Activated CD8-positive, alpha-beta T cell treated with anti-CD3 and anti-CD28 coated beads, Interleukin-2, amount 10 ng/mL, durations not matched to agents 7 days and 5 days (primary cell): Measurements from ENCODE around the gene KCNQ4. TPM values are rescaled to one million over a fixed set of nuclear protein-coding genes. Genes with fewer than 3 reads are reported as not detected.

Experiments used
- ATAC-seq: fragments of 150-1000 bp; cut with Tn5 transposase; one replicate; pipeline ENCODE4 v1.10.0; 2021; ENCODE audit warnings: moderate library complexity
- CTCF ChIA-PET: fragments of 350-600 bp; sonication (Branson Sonifier 250); formaldehyde crosslinking; loops from one replicate; lab custom pipeline; 2021; ENCODE audit warnings: antibody characterized with exemption; lab: Charles Lee
- POLR2A ChIA-PET: fragments of 350-600 bp; sonication (Branson Sonifier 250); formaldehyde crosslinking; loops from one replicate; lab custom pipeline; 2021; ENCODE audit warnings: antibody characterized with exemption; lab: Charles Lee
- DNase-seq: peaks from one replicate; pipeline ENCODE4 v3.0.0-alpha.2; 2020
- H3K27ac Mint-ChIP-seq: one replicate; pipeline ENCODE4 v1.8.0; 2021; ENCODE audit warnings: mild to moderate bottlenecking, mixed read lengths
- H3K27me3 Mint-ChIP-seq: one replicate; pipeline ENCODE4 v1.8.0; 2021; ENCODE audit warnings: low read depth, mixed read lengths
- H3K36me3 Mint-ChIP-seq: one replicate; pipeline ENCODE4 v1.8.0; 2021; ENCODE audit warnings: low read depth, mixed read lengths
- H3K4me1 Mint-ChIP-seq: one replicate; pipeline ENCODE4 v1.8.0; 2021; ENCODE audit warnings: low read depth, mixed read lengths
- H3K4me3 Mint-ChIP-seq: one replicate; pipeline ENCODE4 v1.8.0; 2021; ENCODE audit warnings: mild to moderate bottlenecking, mixed read lengths
- H3K9me3 Mint-ChIP-seq: one replicate; pipeline ENCODE4 v1.8.0; 2022; ENCODE audit warnings: mixed read lengths; ENCODE audit not compliant: insufficient read depth
- total RNA-seq, 2 experiments: library from RNA; stranded (reverse); gene quantifications; one replicate each; pipeline ENCODE4 v1.2.3, GENCODE V29; 2021

KCNQ4 gene
- total RNA-seq, 2 experiments from 2014 or later: 0.73 to 0.87 TPM

GRCh38 chr1:40876436-40876761, 92.8 kb downstream of the KCNQ4 start:
- Mint-ChIP-seq H3K27me3 (no peaks in the 10 kb centered on the region), H3K4me1 (peaks cover 45% of the 10 kb centered on the region), H3K27ac (peak overlapping the region; percentile 80), H3K9me3 (peaks cover 8% of the 10 kb centered on the region), H3K36me3 (peaks cover 15% of the 10 kb centered on the region), H3K4me3 (no peak overlapping the region)
- ChIA-PET CTCF (interaction anchor here (0.6 to 3.0 kb wide), 7 partner anchors 14 to 104 kb away, joined by 3 to 40 read pairs (median 8); partner anchors contain the start of gene CITED4), POLR2A (interaction anchor here (0.9 kb wide), 1 partner anchor 14 kb away, joined by 4 read pairs; the partner anchor contains the start of gene CITED4)
- ATAC-seq: no peak
- DNase-seq: no peak

GRCh38 chr1:40876891-40877290, 93.3 kb downstream of the KCNQ4 start:
- DNase-seq (no peak), ATAC-seq (no peak)
- CTCF ChIA-PET: interaction anchor here (0.6 to 3.0 kb wide), 9 partner anchors 13 to 538 kb away, joined by 3 to 40 read pairs (median 5); partner anchors contain the start of gene CITED4
- no peak overlapping the region for H3K4me3 Mint-ChIP-seq
- H3K27me3 Mint-ChIP-seq: no peaks in the 10 kb centered on the region
- peaks cover 8% of the 10 kb centered on the region for H3K9me3 Mint-ChIP-seq
- H3K4me1 Mint-ChIP-seq: peaks cover 45% of the 10 kb centered on the region
- POLR2A ChIA-PET: interaction anchor here (0.9 to 1.0 kb wide), 2 partner anchors 10 to 14 kb away, joined by 3 to 4 read pairs; partner anchors contain the start of gene CITED4
- peak overlapping the region; percentile 43 for H3K27ac Mint-ChIP-seq
- H3K36me3 Mint-ChIP-seq: peaks cover 15% of the 10 kb centered on the region

- DNase-seq (no peak), ATAC-seq (no peak)
- no peak overlapping the region for H3K4me3 Mint-ChIP-seq
- ChIA-PET POLR2A (interaction anchor here (1.0 kb wide), 1 partner anchor 9 kb away, joined by 3 read pairs; no protein-coding TSS in a partner anchor), CTCF (interaction anchor here (1.1 to 2.3 kb wide), 4 partner anchors 14 to 539 kb away, joined by 3 to 9 read pairs (median 4); no protein-coding TSS in a partner anchor)
- peaks cover 8% of the 10 kb centered on the region for H3K9me3 Mint-ChIP-seq
- peaks cover 42% of the 10 kb centered on the region for H3K4me1 Mint-ChIP-seq
- H3K36me3 Mint-ChIP-seq: peaks cover 15% of the 10 kb centered on the region
- H3K27me3 Mint-ChIP-seq: peaks cover 6% of the 10 kb centered on the region
- peak overlapping the region; percentile 43 for H3K27ac Mint-ChIP-seq
Measured at GRCh38 chr1:40877698-40878097, 94.1 kb downstream of the KCNQ4 start.

- peaks cover 12% of the 10 kb centered on the region for H3K27me3 Mint-ChIP-seq
- DNase-seq (no peak), ATAC-seq (no peak)
- ChIA-PET POLR2A (no interaction called here), CTCF (no interaction called here)
- H3K36me3 Mint-ChIP-seq: peaks cover 17% of the 10 kb centered on the region
- H3K9me3 Mint-ChIP-seq: peaks cover 8% of the 10 kb centered on the region
- no peak overlapping the region for H3K4me3 Mint-ChIP-seq
- no peak overlapping the region for H3K27ac Mint-ChIP-seq
- peaks cover 35% of the 10 kb centered on the region for H3K4me1 Mint-ChIP-seq
Measured at GRCh38 chr1:40878906-40879305, 95.3 kb downstream of the KCNQ4 start.

- CTCF ChIA-PET: no interaction called here
- peaks cover 33% of the 10 kb centered on the region for H3K4me1 Mint-ChIP-seq
Measured at GRCh38 chr1:40879482-40880175, 96.0 kb downstream of the KCNQ4 start.

GRCh38 chr1:40880813-40881549, 97.4 kb downstream of the KCNQ4 start:
- H3K9me3 Mint-ChIP-seq: peaks cover 4% of the 10 kb centered on the region
- H3K27me3 Mint-ChIP-seq: peaks cover 23% of the 10 kb centered on the region
- POLR2A ChIA-PET: no interaction called here
- ATAC-seq (no peak), DNase-seq (no peak)
- H3K4me1 Mint-ChIP-seq: peaks cover 22% of the 10 kb centered on the region
- CTCF ChIA-PET: interaction anchor here (1.0 kb wide), 1 partner anchor 19 kb away, joined by 3 read pairs; the partner anchor contains the start of gene CITED4
- no peak overlapping the region for H3K4me3 Mint-ChIP-seq
- peaks cover 13% of the 10 kb centered on the region for H3K36me3 Mint-ChIP-seq
- no peak overlapping the region for H3K27ac Mint-ChIP-seq

More at GRCh38 chr1:40879482-40880175, 96.0 kb downstream of the KCNQ4 start:
- no peak for ATAC-seq
- Mint-ChIP-seq H3K36me3 (peaks cover 17% of the 10 kb centered on the region), H3K27ac (no peak overlapping the region), H3K4me3 (no peak overlapping the region), H3K9me3 (peaks cover 8% of the 10 kb centered on the region), H3K27me3 (peaks cover 16% of the 10 kb centered on the region)
- POLR2A ChIA-PET: no interaction called here
- no peak for DNase-seq

- no peak overlapping the region for H3K27ac Mint-ChIP-seq
- no peak overlapping the region for H3K4me3 Mint-ChIP-seq
- no peak for DNase-seq
- H3K4me1 Mint-ChIP-seq: peaks cover 5% of the 10 kb centered on the region
- POLR2A ChIA-PET: no interaction called here
- no peaks in the 10 kb centered on the region for H3K9me3 Mint-ChIP-seq
- H3K27me3 Mint-ChIP-seq: peaks cover 49% of the 10 kb centered on the region
- peaks cover 1% of the 10 kb centered on the region for H3K36me3 Mint-ChIP-seq
- peak; percentile 27 for ATAC-seq
- CTCF ChIA-PET: no interaction called here
Measured at GRCh38 chr1:40884055-40884795, 100.6 kb downstream of the KCNQ4 start.

GRCh38 chr1:40886318-40887011, 102.9 kb downstream of the KCNQ4 start:
- DNase-seq (no peak), ATAC-seq (no peak)
- peaks cover 1% of the 10 kb centered on the region for H3K36me3 Mint-ChIP-seq
- no peak overlapping the region for H3K27ac Mint-ChIP-seq
- no peak overlapping the region for H3K4me3 Mint-ChIP-seq
- POLR2A ChIA-PET: interaction anchor here (0.7 kb wide), 1 partner anchor 9 kb away, joined by 3 read pairs; no protein-coding TSS in a partner anchor
- peaks cover 5% of the 10 kb centered on the region for H3K4me1 Mint-ChIP-seq
- no peaks in the 10 kb centered on the region for H3K9me3 Mint-ChIP-seq
- H3K27me3 Mint-ChIP-seq: peaks cover 53% of the 10 kb centered on the region
- CTCF ChIA-PET: no interaction called here

GRCh38 chr1:40887012-40887378, 103.4 kb downstream of the KCNQ4 start:
- Mint-ChIP-seq H3K27ac (no peak overlapping the region), H3K4me1 (peaks cover 5% of the 10 kb centered on the region), H3K36me3 (peaks cover 1% of the 10 kb centered on the region), H3K9me3 (no peaks in the 10 kb centered on the region), H3K27me3 (peaks cover 53% of the 10 kb centered on the region), H3K4me3 (no peak overlapping the region)
- CTCF ChIA-PET: no interaction called here
- ATAC-seq (no peak), DNase-seq (no peak)
- POLR2A ChIA-PET: interaction anchor here (0.7 kb wide), 2 partner anchors 10 to 60 kb away, joined by 3 read pairs; no protein-coding TSS in a partner anchor

GRCh38 chr1:40887652-40888051, 104.1 kb downstream of the KCNQ4 start:
- ChIA-PET POLR2A (interaction anchor here (0.5 to 0.7 kb wide), 2 partner anchors 60 to 92 kb away, joined by 3 read pairs; partner anchors contain the start of gene CTPS1), CTCF (interaction anchor here (2.8 kb wide), 1 partner anchor 65 kb away, joined by 8 read pairs; no protein-coding TSS in a partner anchor)
- Mint-ChIP-seq H3K36me3 (peaks cover 1% of the 10 kb centered on the region), H3K4me3 (no peak overlapping the region), H3K27me3 (peaks cover 49% of the 10 kb centered on the region), H3K27ac (no peak overlapping the region), H3K9me3 (no peaks in the 10 kb centered on the region), H3K4me1 (peaks cover 5% of the 10 kb centered on the region)
- DNase-seq: no peak
- no peak for ATAC-seq
